Right kidney (tissue), 1 donor: ENCODE results near the gene EPS8L3.
A peak's percentile ranks its signal among the peaks of the same experiment; 100 is the strongest.

ENCODE experiments used
- DNase-seq: peaks from one replicate; pipeline ENCODE4 v3.0.0-alpha.2; 2016

The EPS8L3 gene

GRCh38 chr1:109793486-109794318, 30.0 kb upstream of the EPS8L3 start:
- DNase-seq: no peak

DNA sequence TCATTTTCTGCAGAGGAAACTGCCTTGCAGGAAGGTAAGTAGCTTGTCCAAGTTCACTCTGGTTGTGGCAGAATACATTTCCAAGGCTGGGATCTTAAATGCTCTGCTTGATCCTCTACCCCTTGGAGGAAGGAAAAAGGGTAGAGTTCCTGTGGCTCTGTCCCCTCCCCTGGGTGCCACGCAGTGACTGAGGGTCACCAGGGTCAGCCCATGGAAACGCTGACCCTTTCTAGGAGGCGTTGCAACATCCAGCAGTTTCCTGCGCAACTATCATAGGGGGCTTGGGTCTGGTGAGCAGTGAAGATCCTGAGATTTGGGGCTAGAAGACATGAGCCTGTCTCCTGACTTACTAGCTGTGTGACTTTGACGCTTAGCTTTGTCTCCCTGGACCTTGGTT, 29.4 kb upstream of the EPS8L3 start:
- no peak for DNase-seq

- peak; percentile 70 for DNase-seq
These were observed 28.5 kb upstream of the EPS8L3 start for GRCh38 chr1:109792056-109792831.

DNA sequence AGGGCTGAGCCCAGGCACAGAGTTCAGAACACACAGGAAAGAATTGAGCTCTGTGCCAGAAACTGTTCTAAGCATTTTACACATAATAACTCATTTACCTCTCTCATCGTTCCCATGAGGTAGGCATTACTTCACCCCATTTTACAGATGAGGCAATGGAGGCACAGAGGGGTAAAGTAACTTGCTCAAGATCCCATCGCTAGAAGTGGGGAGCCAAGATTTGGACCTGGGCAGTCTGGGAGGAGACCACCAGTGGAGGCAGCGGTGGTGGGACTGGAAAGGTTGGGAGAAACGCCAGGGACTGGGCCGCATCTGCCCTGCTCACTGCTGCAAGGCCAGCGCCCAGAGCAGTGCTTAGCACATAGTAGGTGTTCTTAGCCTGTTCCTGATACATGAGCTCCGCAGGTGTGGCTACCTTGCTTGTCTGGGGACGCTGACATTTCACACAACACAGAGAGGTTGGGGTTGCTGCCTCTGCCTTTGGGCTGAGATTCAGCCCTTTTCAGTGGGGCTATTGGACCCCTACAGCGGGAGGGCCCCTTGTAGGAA, 27.8 kb upstream of the EPS8L3 start:
- no peak for DNase-seq

DNA sequence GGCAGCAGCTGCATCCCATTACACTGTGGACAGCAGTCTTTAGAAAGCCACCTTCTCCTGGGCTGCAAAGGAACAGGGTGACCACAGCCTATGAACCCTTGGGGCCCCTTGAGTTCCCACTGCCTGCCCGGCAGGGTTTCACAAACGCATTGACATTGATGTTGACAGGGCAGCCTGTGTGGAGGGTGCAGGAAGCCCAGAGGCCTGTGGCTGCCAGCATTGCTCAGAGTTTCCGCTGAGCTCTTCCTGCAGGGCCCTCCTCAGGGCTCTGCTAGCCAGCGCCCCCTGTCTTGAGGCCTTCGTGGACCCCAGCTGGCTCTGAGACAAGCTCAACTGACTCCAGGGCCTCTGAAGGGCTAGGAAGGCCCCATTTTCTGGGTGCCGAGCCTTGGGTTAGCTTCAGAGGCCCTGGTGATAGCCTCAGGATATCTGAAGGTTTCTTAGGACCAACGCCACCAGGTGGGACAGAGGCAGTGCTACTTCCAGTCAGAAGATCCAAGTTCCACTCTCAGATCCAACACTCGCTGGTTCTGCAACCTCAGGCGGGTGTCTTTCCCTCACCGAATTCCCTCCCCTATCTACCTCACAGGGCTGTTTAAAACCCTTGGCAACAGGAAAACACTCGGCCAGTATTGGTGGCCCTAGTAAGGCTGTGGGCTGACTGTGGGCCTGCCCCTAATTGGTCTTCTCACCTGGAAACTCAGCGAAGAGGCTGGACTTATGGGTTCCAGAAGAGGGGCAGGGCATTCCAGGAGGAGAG, 27.2 kb upstream of the EPS8L3 start:
- DNase-seq: no peak

DNA sequence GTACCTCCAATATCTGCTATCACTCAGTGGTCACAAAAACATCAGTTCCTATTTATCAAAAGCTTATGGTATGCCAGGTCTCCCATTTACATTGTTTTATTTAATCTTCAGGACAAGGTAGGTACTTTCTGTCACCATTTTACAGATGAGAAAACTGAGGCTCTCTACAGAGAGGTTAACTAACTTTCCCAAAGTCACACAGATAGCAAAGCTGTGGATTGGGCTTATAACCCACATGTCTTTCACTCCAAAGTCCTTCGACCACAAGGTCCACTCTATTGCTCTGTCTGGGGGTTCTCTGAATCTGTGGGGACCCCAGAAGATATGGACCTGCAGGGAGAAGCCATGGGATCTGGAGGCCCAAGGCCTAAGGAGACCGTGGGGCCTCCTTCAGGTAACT, 26.6 kb upstream of the EPS8L3 start:
- DNase-seq: no peak

- no peak for DNase-seq
These were observed 25.9 kb upstream of the EPS8L3 start for GRCh38 chr1:109789551-109790180.

GRCh38 chr1:109788695-109789521, 25.2 kb upstream of the EPS8L3 start:
- no peak for DNase-seq

GRCh38 chr1:109787845-109788601, 24.3 kb upstream of the EPS8L3 start:
- no peak for DNase-seq

DNA sequence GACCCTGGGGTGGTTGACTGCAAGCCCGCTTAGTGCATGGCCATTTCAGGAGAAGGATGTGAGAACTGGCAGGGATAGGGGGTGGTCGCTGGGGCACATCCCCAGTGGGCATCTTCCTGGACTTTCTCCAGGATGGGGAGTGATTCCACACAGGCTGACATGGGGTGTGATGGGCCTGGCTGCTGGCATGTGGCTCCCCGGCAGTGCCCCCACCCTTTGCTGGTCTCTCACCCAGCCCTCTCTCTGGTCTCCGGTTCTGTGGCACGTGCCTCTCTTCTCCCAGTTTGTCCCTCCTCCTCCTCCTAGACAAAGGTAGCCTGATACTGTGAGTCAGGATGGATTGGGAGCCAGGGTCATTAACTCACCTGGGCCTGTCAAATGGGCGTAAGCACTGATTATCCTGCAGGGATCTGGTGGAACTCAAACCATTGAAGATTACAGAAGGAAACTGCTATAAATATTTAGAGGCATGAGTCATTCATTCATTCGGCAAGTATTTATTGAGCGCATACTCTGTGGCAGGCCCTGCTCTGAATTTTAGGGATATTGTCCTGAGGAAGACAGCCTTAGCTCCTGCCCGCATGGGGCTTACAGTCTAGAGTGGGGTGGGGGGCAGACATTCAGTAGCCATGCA, 23.6 kb upstream of the EPS8L3 start:
- no peak for DNase-seq

DNA sequence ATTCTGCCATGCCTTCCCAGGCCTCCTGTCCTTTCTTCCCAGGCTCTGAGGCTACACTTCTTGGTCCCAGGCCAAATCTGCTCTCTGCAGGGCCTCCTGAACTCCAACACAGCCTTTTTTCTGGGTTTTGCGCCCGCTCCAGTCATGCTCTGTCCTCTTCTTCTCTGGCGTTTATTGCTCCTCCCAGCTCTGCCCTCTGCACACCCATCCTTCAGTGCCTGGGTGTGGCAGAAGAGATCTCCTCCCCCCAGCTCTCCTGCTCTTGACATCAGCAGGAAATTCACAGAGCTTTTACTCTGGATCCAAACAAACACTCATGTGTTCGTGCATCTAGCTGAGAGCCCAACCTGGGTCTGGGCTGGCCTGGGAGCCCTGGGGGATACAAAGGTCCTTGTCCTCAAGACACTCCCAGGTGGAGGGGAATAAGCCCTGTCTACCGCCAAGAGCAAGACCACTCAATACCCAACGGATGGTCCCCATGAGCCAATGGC, 22.9 kb upstream of the EPS8L3 start:
- no peak for DNase-seq

- DNase-seq: no peak
These were observed 22.4 kb upstream of the EPS8L3 start for GRCh38 chr1:109786112-109786480.

DNA sequence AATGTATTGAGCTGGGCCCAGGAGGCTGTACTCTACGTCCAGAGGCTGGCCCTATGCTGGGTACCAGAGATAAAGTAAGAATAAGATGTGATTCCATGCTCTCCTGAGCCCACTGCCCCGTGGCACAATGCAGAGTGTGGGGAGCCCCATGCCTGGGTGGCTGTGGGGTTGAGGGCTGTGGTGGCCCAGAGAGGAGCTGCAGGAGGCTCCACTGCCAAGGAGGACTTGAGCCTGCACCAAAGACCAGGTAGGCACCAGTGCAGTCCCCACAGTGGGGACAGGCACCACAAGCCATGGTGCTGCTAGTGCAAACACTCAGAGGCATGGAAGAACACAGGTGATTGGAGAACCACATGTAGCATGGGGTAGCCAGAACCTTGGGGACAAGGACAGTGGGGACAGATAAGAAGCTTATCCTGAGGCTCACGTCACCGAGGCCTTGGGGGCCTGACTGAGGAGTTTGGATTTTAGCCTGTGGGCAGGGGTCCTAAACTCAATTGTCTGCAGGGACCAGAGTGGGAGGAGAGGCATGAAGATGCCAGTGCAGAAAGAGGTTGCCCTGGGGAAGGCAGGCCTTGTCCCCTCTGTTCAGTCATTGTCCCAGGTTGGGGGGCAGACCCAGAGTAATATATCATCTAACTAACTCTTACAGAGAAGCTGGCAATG, 21.9 kb upstream of the EPS8L3 start:
- no peak for DNase-seq

DNA sequence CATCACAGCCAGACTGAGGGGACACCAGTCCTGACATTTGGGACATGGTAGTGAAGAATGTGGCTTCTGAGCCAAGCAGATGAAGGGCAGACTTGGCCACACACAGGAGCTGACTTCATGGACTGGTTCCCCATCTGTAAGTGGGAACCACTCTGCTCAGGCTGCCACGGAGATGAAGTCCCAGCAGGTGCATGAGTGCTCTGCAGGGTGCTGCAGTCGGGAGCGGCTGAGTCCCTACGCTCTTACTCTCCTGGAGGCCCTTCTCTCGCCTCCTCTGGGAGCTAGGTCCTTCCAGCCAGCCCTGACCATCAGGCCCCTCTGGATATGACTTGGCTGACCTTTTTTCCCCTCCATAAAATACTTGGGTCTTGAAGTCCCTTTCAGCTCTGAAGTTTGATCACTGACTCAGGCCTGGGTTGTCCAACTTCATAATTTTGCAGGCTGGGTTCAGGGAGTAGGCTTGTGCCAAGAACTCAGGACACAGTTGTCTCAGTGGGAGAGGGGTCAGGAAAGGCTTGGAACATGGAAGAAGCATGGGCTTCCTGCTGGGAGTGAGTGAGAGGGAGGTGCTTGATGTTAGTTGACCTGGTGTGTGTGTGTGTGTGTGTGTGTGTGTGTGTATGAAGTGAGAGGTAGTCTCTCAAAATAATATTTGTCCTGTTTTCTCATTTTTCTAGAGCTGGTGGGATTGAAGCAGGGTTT, 21.0 kb upstream of the EPS8L3 start:
- DNase-seq: no peak

DNA sequence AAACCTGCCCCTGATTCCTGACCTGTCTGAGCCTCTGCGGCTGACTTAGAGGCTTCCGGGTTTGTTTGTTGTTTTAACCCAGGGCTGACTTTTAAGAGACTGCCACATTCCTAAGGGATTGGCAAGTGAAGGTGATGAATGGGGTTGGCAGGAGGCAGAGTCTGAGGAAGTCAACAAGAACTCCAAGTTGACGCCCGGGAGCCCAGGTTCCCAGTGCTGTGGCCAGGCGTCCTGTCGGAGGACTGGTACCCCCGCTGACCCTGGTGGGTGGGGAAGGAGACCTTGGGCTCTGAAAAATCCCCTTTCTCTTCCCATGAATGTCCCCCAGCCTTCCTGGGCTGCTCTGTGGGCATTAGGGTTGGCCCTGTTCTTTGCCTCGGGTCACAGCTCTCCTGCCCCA, 19.7 kb upstream of the EPS8L3 start:
- peak; percentile 35 for DNase-seq

DNA sequence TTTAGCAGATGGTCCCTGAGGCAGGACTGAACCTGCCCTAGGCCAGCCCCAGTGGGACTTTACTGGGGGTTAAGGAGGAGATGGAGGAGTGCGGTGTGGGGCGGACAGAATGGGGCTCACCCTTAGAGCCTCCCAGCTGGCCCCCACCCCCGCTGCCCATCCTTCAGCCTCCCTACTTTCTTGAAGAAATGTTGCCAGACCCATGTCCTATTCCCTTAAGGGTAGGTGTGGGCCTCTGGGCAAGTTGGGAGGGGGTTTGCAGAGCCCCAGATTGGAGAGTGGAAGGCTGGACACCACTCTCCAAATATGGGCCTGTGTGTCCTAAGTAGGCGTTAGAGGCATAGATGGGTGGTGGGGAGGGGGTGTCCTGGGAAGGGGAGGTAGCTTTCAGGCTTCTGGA, 19.2 kb upstream of the EPS8L3 start:
- DNase-seq: no peak

DNA sequence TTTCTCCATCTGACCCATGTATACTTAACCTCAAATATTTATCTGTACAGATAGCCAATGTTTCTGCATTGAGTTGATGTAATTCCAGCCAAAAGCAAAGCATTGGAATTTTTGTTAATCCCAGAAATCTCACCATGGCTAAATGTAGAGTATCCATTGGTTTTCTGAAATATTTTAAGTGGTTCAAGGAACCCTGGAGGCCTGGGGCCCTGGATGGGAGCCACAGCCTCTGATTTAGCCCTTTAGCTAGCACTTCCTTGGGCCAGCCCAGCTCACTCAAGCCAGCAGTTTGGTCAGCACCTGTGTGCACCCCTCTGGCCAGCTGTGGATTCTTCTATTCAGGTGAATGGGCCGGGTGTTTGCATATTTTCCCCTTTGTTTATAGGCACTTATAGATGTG, 18.8 kb upstream of the EPS8L3 start:
- no peak for DNase-seq

- DNase-seq: no peak
These were observed 18.1 kb upstream of the EPS8L3 start for GRCh38 chr1:109781806-109782205.

DNA sequence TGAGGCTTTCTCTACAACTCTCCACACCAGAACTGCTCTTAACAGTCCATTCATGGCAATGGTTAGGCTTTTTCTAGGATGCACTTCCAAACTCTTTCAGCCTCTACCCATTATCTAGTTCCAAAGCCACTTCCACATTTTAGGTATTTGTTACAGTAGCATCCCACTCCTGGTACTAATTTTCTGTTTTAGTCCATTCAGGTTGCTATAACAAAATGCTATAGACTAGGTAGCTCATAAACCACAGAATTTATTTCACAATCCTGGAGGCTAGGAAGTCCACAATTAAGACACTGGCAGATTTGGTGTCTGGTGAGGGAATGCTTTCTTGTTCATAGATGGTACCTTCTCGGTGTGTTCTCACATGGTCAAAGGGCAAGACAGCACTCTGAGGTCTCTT, 17.3 kb upstream of the EPS8L3 start:
- no peak for DNase-seq
